ENCODE measurements around the gene BICRA.

DNA sequence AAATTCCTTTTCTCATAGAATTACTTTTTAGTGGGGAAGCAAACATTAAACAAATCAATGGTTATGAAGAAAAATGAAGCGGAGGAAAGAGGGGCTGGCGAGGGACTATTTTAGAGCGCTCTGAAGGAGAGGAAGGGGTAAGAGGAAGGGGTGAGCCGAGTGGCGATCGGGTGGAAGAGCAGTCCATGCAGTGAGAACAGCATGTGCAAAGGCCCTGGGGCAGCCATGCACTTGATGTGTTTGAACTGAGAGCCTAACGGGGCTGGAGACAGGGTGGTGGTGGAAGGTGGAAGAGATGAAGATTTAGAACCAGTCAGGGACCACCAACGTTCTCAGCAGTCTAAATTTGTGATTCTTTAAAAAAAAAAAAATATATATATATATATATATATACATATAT, 122.0 kb downstream of the BICRA start:
- TF ChIP-seq TAF1 (IDR thresholded peaks at IDR 0.05; ENCODE audit: low read depth, low read length) (no peak), POLR2A (IDR thresholded peaks at IDR 0.05; ENCODE audit: low read depth, low read length) (no peak), POLR2AphosphoS5 (IDR thresholded peaks at IDR 0.05; ENCODE audit: low read depth, low read length) (no peak), SPI1 (IDR thresholded peaks at IDR 0.05; ENCODE audit: low read depth, low read length) (no peak), PAX5 (IDR thresholded peaks at IDR 0.05; ENCODE audit: insufficient read depth, low read length, severe bottlenecking) (no peak)
